ENCODE results near the gene CYYR1.

Gene CYYR1

GRCh38 chr21:26572702-26573381 is at the start of gene CYYR1:
TSS of gene CYYR1 (minus strand) at chr21:26573286. CDS start at chr21:26572940, 346 bp downstream.
- no peak for DNase-seq

- DNase-seq: no peak
Measured at GRCh38 chr21:26617176-26617575, 44.1 kb upstream of the CYYR1 start.

GRCh38 chr21:26614251-26614650 is 41.2 kb upstream of the CYYR1 start:
- DNase-seq: no peak

- no peak for DNase-seq
Measured at GRCh38 chr21:26599261-26599660, 26.2 kb upstream of the CYYR1 start.

- no peak for DNase-seq
Measured at GRCh38 chr21:26597981-26598380, 24.9 kb upstream of the CYYR1 start.

GRCh38 chr21:26597031-26597430 is 23.9 kb upstream of the CYYR1 start:
- DNase-seq: no peak

GRCh38 chr21:26595971-26596370 is 22.9 kb upstream of the CYYR1 start:
- DNase-seq: no peak

- DNase-seq: no peak
Measured at GRCh38 chr21:26593800-26594199, 20.7 kb upstream of the CYYR1 start.

GRCh38 chr21:26591543-26591942 is 18.5 kb upstream of the CYYR1 start:
- DNase-seq: no peak

GRCh38 chr21:26588446-26588845 is 15.4 kb upstream of the CYYR1 start:
- DNase-seq: no peak

GRCh38 chr21:26587736-26588201 is 14.7 kb upstream of the CYYR1 start:
- no peak for DNase-seq

- no peak for DNase-seq
Measured at GRCh38 chr21:26583769-26584168, 10.7 kb upstream of the CYYR1 start.

GRCh38 chr21:26581818-26582217 is 8.7 kb upstream of the CYYR1 start:
- DNase-seq: no peak

GRCh38 chr21:26572076-26572701 is 897 bp downstream of the CYYR1 start:
- DNase-seq: no peak

- DNase-seq: no peak
Measured at GRCh38 chr21:26570203-26570602, 2.9 kb downstream of the CYYR1 start.

GRCh38 chr21:26565546-26565945 is 7.5 kb downstream of the CYYR1 start:
- DNase-seq: no peak

GRCh38 chr21:26565111-26565510 is 8.0 kb downstream of the CYYR1 start:
- DNase-seq: no peak

- DNase-seq: no peak
Measured at GRCh38 chr21:26563856-26564503, 9.1 kb downstream of the CYYR1 start.

- no peak for DNase-seq
Measured at GRCh38 chr21:26560612-26561011, 12.5 kb downstream of the CYYR1 start.

GRCh38 chr21:26559099-26559498 is 14.0 kb downstream of the CYYR1 start:
- no peak for DNase-seq

GRCh38 chr21:26557106-26557505 is 16.0 kb downstream of the CYYR1 start:
- no peak for DNase-seq

- no peak for DNase-seq
Measured at GRCh38 chr21:26555540-26556146, 17.4 kb downstream of the CYYR1 start.

GRCh38 chr21:26554365-26554764 is 18.7 kb downstream of the CYYR1 start:
- no peak for DNase-seq

- no peak for DNase-seq
Measured at GRCh38 chr21:26553898-26554297, 19.2 kb downstream of the CYYR1 start.
